Stimulated activated naive CD8-positive, alpha-beta T cell treated with anti-CD3 and anti-CD28 coated beads, Interleukin-15, Interleukin-2, amounts not matched to agents 100 U/mL and 50 U/mL, for 24 hours (primary cell): ENCODE measurements around the gene GALNS.
"Not testable (repeated sequence)": the region's sequence is repeated elsewhere in the genome, so short reads cannot be mapped to it uniquely, and the experiment has no call there.

Experiments
- ATAC-seq: fragments of 150-1000 bp; cut with Tn5 transposase; one replicate; pipeline ENCODE4 v1.10.0; 2021
- DNase-seq: peaks from one replicate; pipeline ENCODE4 v3.0.0; 2021

Gene GALNS

DNA sequence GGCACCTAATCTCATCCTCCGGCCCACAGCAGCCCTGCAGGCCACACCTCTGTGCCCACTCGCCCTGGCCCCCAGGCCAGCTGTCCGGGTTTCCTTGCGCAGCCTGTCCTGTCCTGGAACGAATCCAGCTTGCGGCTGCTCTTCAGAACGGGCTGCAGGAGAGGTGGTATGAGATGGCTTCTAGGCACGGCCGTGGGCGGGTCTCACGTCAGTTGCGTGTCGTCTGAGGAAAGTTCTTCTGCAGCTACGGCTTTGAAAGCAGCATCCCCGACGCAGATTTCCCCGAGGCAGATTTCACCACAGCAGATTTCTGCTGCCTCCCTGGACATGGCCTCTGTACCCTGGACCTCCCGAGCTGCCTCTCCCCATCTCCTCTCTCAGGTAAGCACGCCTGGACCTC is 18.2 kb downstream of the GALNS start:
- no peak for DNase-seq
- ATAC-seq = no peak

- no peak for ATAC-seq
Observed at GRCh38 chr16:88837806-88838205, 18.9 kb downstream of the GALNS start.

DNA sequence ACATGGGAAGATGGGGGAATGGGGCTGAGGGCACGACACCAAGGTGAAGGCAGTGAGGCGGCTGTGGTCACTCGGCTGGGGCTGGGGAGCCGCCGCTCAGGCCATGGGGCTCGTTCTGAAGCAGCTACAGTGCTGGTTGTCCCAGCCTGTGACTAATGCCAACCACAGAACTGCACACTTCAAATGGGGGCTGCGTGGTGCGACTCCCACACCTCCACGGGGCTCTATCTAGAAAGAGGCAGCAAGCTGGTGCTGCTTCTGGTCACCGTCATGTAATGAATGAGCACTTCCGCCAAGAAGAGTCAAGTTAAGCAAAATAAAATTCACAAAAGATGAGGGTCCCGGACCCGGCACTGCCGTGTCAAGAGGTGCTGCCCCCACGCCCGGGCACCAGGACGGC is 20.0 kb downstream of the GALNS start:
- ATAC-seq (no peak), DNase-seq (no peak)

More at GRCh38 chr16:88837806-88838205, 18.9 kb downstream of the GALNS start:
- no peak for DNase-seq

GRCh38 chr16:88835818-88836217 is 20.9 kb downstream of the GALNS start:
- DNase-seq (no peak), ATAC-seq (no peak)

- ATAC-seq (no peak), DNase-seq (no peak)
Observed at GRCh38 chr16:88835383-88835782, 21.4 kb downstream of the GALNS start.

DNA sequence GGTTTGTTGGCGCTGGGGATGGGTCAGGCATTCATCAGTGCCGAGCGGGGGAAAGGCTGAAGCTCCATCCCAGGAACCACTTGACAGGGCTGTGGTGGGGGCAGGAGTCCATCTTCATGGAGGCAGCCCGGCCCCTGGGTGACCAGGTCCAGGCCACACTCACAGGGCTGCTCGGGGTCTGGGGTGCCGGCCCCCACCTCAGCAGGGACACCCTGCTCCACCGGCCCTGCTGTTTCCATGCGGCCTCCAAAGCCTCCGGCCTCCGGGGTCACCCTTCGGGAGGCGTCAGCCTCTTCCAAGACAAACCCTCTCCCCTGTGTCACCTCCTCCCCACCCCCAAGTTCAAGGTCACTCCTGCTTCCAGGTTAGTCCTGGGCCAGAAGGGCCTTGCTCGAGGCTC is 22.1 kb downstream of the GALNS start:
- ATAC-seq (no peak), DNase-seq (no peak)

- DNase-seq = no peak
- no peak for ATAC-seq
Observed at GRCh38 chr16:88833086-88833485, 23.7 kb downstream of the GALNS start.

DNA sequence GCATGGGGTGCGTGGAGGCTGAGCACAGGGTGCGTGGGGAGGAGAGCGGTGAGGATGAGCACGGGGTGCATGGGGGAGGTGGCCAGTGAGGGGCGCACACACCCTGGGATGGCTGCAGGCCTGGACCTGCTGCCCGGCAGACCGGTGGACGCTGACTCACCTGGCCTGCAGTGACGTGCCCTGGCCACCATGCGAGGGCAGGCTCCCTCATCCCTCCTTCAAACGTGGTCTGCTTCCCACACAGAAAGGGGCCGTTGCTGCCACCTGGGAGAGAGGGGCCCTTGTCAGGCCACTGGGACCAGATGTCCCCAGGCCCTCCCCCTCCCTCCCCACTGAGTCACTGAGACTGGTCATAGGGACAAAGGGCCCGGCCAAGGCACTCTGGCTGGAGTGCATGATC is 24.9 kb downstream of the GALNS start:
- DNase-seq (no peak), ATAC-seq (no peak)

GRCh38 chr16:88830783-88831182 is 26.0 kb downstream of the GALNS start:
- no peak for ATAC-seq

GRCh38 chr16:88830258-88830657 is 26.5 kb downstream of the GALNS start:
- DNase-seq = no peak

More at GRCh38 chr16:88830783-88831182, 26.0 kb downstream of the GALNS start:
- DNase-seq = no peak

GRCh38 chr16:88828711-88829110 is 28.0 kb downstream of the GALNS start:
- DNase-seq (no peak), ATAC-seq (no peak)

More at GRCh38 chr16:88830258-88830657, 26.5 kb downstream of the GALNS start:
- ATAC-seq = no peak

- DNase-seq (no peak), ATAC-seq (no peak)
Observed at GRCh38 chr16:88827727-88828126, 29.0 kb downstream of the GALNS start.

- no peak for DNase-seq
- ATAC-seq = no peak
Observed at GRCh38 chr16:88826070-88826840, 30.5 kb downstream of the GALNS start.

GRCh38 chr16:88825146-88825545 is 31.6 kb downstream of the GALNS start:
- ATAC-seq (no peak), DNase-seq (no peak)

- ATAC-seq = no peak
- DNase-seq = no peak
Observed at GRCh38 chr16:88824256-88825077, 32.3 kb downstream of the GALNS start.

GRCh38 chr16:88823646-88824045 is 33.1 kb downstream of the GALNS start:
- not testable (repeated sequence) for DNase-seq, ATAC-seq

- DNase-seq (no peak), ATAC-seq (no peak)
Observed at GRCh38 chr16:88822281-88823040, 34.3 kb downstream of the GALNS start.

GRCh38 chr16:88821168-88821850 is 35.4 kb downstream of the GALNS start:
- ATAC-seq (no peak), DNase-seq (no peak)

GRCh38 chr16:88820385-88821025 is 36.2 kb downstream of the GALNS start:
- DNase-seq = no peak
- ATAC-seq = no peak

DNA sequence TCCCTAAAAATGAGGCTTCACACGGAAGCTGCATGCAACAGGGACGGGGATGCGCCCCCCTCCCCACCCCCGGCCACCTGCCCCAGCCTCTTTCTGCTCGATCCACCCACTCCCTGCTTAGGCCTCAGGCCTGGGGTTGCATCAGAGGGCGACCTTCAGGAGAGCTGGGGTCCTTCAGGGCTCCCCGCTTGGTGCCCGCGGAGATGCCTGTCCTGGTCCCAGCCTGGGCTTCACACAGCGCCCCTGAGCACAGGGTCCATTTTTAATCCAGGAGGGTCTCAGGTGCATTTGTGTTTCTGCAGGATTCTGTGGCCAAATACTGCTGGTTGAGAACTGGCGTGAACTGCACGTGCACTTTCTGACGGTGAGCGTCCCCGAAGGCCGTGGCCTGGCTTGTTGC is 37.6 kb downstream of the GALNS start:
- ATAC-seq (no peak), DNase-seq (no peak)

- no peak for ATAC-seq
Observed at GRCh38 chr16:88818575-88818874, 38.2 kb downstream of the GALNS start.

More at GRCh38 chr16:88818575-88818874, 38.2 kb downstream of the GALNS start:
- DNase-seq = no peak
